HG02642 (cell line): Measurements from ENCODE around the gene CRADD.
A peak's percentile ranks its signal among the peaks of the same experiment; 100 is the strongest.
"Not testable (repeated sequence)": the region's sequence is repeated elsewhere in the genome, so short reads cannot be mapped to it uniquely, and the experiment has no call there.

Experiments
- ATAC-seq: cut with Tn5 transposase; IDR thresholded peaks from one replicate; pipeline ENCODE4 v1.9.1; 2021; ENCODE audit warnings: mild to moderate bottlenecking; ENCODE audit not compliant: unreplicated experiment, poor library complexity

CRADD gene

GRCh38 chr12:93677195-93678064, at the start of gene CRADD:
CRADD (plus strand) TSS chr12:93677375.
- ATAC-seq: peak; percentile 89

GRCh38 chr12:93632383-93632782, 44.8 kb upstream of the CRADD start:
- no peak for ATAC-seq

- no peak for ATAC-seq
Observed at GRCh38 chr12:93634416-93634815, 42.8 kb upstream of the CRADD start.

GRCh38 chr12:93636708-93637107, 40.5 kb upstream of the CRADD start:
- no peak for ATAC-seq

- no peak for ATAC-seq
Observed at GRCh38 chr12:93638095-93638494, 39.1 kb upstream of the CRADD start.

GRCh38 chr12:93638954-93639353, 38.2 kb upstream of the CRADD start:
- no peak for ATAC-seq

- ATAC-seq: no peak
Observed at GRCh38 chr12:93639406-93639805, 37.8 kb upstream of the CRADD start.

GRCh38 chr12:93641380-93641779, 35.8 kb upstream of the CRADD start:
- not testable (repeated sequence) for ATAC-seq

GRCh38 chr12:93642751-93643150, 34.4 kb upstream of the CRADD start:
- no peak for ATAC-seq

GRCh38 chr12:93645702-93646101, 31.5 kb upstream of the CRADD start:
- no peak for ATAC-seq

GRCh38 chr12:93650626-93651025, 26.5 kb upstream of the CRADD start:
- no peak for ATAC-seq

GRCh38 chr12:93653079-93653478, 24.1 kb upstream of the CRADD start:
- no peak for ATAC-seq

GRCh38 chr12:93653712-93654111, 23.5 kb upstream of the CRADD start:
- no peak for ATAC-seq

GRCh38 chr12:93654421-93654820, 22.8 kb upstream of the CRADD start:
- no peak for ATAC-seq

- ATAC-seq: no peak
Observed at GRCh38 chr12:93657071-93657470, 20.1 kb upstream of the CRADD start.

GRCh38 chr12:93661021-93661420, 16.2 kb upstream of the CRADD start:
- ATAC-seq: no peak

GRCh38 chr12:93663006-93663728, 14.0 kb upstream of the CRADD start:
- no peak for ATAC-seq

GRCh38 chr12:93663729-93664084, 13.5 kb upstream of the CRADD start:
- ATAC-seq: no peak

- no peak for ATAC-seq
Observed at GRCh38 chr12:93664573-93665138, 12.5 kb upstream of the CRADD start.

- no peak for ATAC-seq
Observed at GRCh38 chr12:93667672-93668071, 9.5 kb upstream of the CRADD start.

GRCh38 chr12:93668919-93669418, 8.2 kb upstream of the CRADD start:
- peak; percentile 76 for ATAC-seq
